Measurements from ENCODE around the gene FBXW4. TPM values are rescaled to one million over a fixed set of nuclear protein-coding genes. Genes with fewer than 3 reads are reported as not detected.

The FBXW4 gene
- total and polyA plus RNA-seq, 8 donors: 36.6 to 95.3 (median 42.6) TPM

- Histone ChIP-seq H3K27me3 (no peaks in the 10 kb centered on the region), H3K27ac (no peak overlapping the region), H3K36me3 (peaks cover 64 to 100% (median 99%) of the 10 kb centered on the region in 4 donors), H3K4me1 (no peaks in the 10 kb centered on the region), H3K9me3 (no peaks in the 10 kb centered on the region), H3K4me3 (no peak overlapping the region)
- no peak for DNase-seq
- TF ChIP-seq POLR2A (IDR thresholded peaks at IDR 0.05) (no peak), CTCF (IDR thresholded peaks at IDR 0.05) (no peak), POLR2AphosphoS5 (IDR thresholded peaks at IDR 0.05) (no peak), EP300 (IDR thresholded peaks at IDR 0.05) (no peak)
- intact Hi-C loops (cut with DNase I; ENCODE audit: low total_unique reads): no loop called here
- 88 to 94% (median 92%) methylated on average over 2 of the region's 2 CpGs for WGBS, 5 donors
Observed at GRCh38 chr10:101669181-101669580, 25.8 kb downstream of the FBXW4 start.

GRCh38 chr10:101668566-101668965, 26.4 kb downstream of the FBXW4 start:
- Histone ChIP-seq H3K4me1 (no peaks in the 10 kb centered on the region), H3K9me3 (no peaks in the 10 kb centered on the region), H3K27me3 (no peaks in the 10 kb centered on the region), H3K27ac (no peak overlapping the region), H3K36me3 (peaks cover 65 to 100% (median 99%) of the 10 kb centered on the region in 4 donors), H3K4me3 (no peak overlapping the region)
- WGBS, 5 donors: 63 to 90% (median 79%) methylated on average over 1 of the region's 1 CpG
- TF ChIP-seq CTCF (IDR thresholded peaks at IDR 0.05) (no peak), EP300 (IDR thresholded peaks at IDR 0.05) (no peak), POLR2AphosphoS5 (IDR thresholded peaks at IDR 0.05) (no peak), POLR2A (IDR thresholded peaks at IDR 0.05) (no peak)
- DNase-seq: no peak
- intact Hi-C loops (cut with DNase I; ENCODE audit: low total_unique reads): no loop called here

- H3K36me3 ChIP-seq: peaks cover 62 to 100% (median 99%) of the 10 kb centered on the region in 4 donors
- H3K27me3 ChIP-seq: no peaks in the 10 kb centered on the region
- 71 to 84% (median 77%) methylated on average over 9 of the region's 9 CpGs for WGBS, 5 donors
Observed at GRCh38 chr10:101666083-101666482, 28.9 kb downstream of the FBXW4 start.

GRCh38 chr10:101663097-101663496, 31.9 kb downstream of the FBXW4 start:
- H3K4me1 ChIP-seq: no peaks in the 10 kb centered on the region
- H3K27ac ChIP-seq: no peak overlapping the region
- peaks cover 61 to 100% (median 99%) of the 10 kb centered on the region in 4 donors for H3K36me3 ChIP-seq
- no peaks in the 10 kb centered on the region for H3K9me3 ChIP-seq
- TF ChIP-seq CTCF (IDR thresholded peaks at IDR 0.05) (no peak), POLR2A (IDR thresholded peaks at IDR 0.05) (no peak), EP300 (IDR thresholded peaks at IDR 0.05) (no peak), POLR2AphosphoS5 (IDR thresholded peaks at IDR 0.05) (no peak)
- no peaks in the 10 kb centered on the region for H3K27me3 ChIP-seq
- intact Hi-C loops (cut with DNase I; ENCODE audit: low total_unique reads): no loop called here
- H3K4me3 ChIP-seq: no peak overlapping the region
- DNase-seq: no peak
- 74 to 92% (median 77%) methylated on average over 1 of the region's 1 CpG for WGBS, 5 donors

More at GRCh38 chr10:101666083-101666482, 28.9 kb downstream of the FBXW4 start:
- H3K9me3 ChIP-seq: no peaks in the 10 kb centered on the region
- no peak overlapping the region for H3K4me3 ChIP-seq
- no peaks in the 10 kb centered on the region for H3K4me1 ChIP-seq
- H3K27ac ChIP-seq: no peak overlapping the region
- intact Hi-C loops (cut with DNase I; ENCODE audit: low total_unique reads): no loop called here
- no peak for DNase-seq
- no peak for TF ChIP-seq EP300 (IDR thresholded peaks at IDR 0.05)
- TF ChIP-seq POLR2AphosphoS5 (IDR thresholded peaks at IDR 0.05): no peak
- no peak for TF ChIP-seq POLR2A (IDR thresholded peaks at IDR 0.05)
- no peak for TF ChIP-seq CTCF (IDR thresholded peaks at IDR 0.05)

All from stomach (tissue), 9 donors.